ENCODE results near the gene ANO6.
"Not testable (repeated sequence)": the region's sequence is repeated elsewhere in the genome, so short reads cannot be mapped to it uniquely, and the experiment has no call there.

Gene ANO6

DNA sequence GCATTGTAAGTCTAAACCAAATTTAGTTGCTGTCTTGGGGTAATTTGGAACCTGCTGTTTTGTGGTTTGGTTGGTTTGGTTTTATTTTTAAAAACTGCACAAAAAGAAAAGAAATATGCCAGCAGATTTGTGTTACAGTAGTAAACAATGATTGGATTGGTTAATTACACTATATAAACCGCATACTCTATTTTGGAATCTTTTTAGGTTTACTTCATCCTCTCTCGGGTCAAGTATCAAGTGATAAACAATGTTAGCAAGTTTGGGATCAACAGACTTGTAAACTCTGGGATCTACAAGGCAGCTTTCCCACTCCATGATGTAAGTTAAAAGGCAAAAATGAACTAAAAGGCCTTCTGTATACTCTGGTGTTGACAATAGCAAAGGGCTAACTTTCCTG, 132.4 kb downstream of the ANO6 start:
- no peak for DNase-seq (ENCODE audit: low spot score)

DNA sequence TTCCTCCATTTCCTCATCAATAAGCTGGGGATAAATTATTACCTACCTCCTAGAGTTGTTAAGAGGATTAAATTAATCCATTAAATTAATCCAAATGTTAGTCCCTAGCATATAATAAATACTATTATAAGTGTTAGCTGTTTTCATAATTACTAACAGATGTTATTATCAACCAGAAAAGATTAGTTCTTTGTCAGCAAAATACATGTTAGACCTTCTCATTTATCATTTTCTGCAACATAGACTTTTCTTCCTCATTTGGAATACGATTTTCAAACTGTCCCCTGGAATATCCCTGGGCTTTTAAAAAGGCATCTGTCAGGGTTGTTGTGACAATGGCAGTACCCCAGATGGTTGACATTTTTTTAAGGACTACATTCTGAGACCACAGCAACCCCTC, 133.1 kb downstream of the ANO6 start:
- DNase-seq (ENCODE audit: low spot score) = no peak

DNA sequence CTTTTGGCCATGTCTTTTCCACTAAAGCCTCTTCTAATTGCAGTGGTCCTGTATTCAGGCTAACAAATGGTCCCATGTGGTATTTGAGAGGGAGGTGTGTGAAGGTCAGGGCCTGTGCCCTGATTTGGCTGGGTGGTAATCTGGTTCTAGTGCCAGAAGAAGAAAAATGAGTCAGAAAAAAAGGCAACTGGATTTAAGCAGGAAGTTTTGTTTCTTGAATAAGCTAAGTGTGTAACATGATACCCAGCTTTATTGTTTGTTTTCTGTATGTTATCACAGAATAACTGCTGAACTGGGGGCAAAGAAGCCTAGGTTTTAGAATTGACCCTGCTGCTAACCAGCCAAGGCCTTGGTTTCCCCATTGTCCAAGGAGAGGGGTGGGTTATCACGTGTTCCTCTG, 134.0 kb downstream of the ANO6 start:
- no peak for DNase-seq (ENCODE audit: low spot score)

DNA sequence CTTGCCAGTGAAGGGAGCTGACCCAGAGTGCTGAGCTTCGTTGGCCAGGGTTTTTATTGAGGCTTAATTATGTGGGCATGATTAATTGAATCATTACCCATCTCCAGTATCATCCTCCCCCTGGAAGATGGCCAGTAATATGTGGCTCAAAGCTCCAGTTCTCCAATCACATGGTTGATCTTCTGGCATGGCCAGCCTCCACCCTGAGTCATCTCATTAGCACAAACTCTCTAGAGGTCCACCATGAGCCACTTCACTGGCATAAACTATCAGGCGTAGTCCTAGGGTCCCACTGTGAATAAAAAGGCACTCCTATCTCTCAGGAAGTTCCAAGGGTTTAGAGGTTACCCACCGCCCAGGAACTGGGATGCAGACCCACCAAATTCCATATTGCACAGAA, 135.0 kb downstream of the ANO6 start:
- DNase-seq (ENCODE audit: low spot score) = no peak

DNA sequence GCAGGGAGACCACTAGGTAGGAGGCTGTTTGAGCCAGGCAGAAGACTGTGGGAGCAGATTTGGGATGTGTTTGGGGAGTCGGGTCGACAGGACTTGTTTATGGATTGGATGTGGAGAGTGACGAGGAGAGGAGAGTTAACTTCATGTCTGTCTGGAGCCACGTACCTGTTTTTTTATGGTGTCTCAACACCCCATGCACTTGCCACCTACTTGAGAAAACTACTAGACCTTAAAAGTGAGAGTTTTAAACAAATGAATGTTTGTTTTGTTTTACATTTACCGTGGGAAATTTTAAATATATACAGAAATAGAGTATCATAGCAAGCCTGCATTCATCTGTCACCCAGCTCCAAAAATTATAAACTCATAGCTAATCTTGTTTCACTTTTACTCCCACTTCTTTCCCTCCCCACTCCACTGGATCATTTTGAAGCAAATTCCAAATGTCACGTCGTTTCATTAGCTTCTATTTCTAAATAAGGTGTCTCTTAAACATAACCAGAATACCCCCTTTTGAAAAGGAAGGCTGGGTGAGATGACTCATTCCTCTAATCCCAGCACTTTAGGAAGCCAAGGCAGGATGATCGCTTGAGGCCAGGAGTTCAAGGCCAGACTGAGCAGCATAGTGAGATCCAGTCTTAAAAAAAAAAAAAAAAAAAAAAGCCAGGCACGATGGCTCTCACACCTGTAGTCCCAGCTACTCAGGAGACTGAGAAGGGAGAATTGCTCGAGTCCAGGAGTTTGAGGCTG, 136.2 kb downstream of the ANO6 start:
- DNase-seq (ENCODE audit: low spot score) = no peak

DNA sequence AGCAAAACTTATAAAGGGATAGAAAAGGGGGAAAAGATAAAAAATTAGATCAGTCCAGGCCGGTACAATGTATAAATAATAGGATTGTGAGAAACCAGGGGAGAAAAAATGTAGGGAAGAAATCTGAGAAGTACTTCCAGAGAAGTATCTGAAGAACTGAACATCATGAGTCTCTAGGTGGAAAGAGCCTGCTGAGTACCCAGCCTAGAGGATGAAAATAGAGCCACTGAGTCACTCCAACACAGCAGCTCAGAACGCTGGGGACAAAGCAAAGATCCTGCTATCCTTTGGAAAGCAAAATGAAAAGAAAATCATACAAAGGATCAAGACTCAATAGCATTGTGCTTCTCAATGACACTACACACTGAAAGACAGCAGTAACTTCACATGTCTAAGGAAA, 138.0 kb downstream of the ANO6 start:
- no peak for DNase-seq (ENCODE audit: low spot score)

DNA sequence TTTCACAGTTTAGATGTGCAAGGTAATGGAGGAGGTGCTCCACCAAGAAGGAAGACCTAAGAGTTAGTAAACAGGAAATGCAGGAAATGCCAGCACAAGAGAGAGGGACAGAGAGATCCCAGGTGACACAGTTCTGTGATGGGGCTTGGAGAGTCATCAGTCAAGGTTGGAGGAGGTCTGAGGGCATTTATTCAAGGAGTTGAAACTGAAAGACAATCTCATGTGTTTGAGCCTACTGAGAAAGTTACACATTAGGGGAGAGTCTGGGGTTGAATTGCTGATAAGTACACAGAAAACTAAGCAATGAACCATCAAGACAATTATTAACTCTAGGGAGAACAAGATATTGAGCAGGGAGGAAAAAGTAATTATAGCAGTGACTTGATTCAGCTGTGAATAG, 138.5 kb downstream of the ANO6 start:
- no peak for DNase-seq (ENCODE audit: low spot score)

DNA sequence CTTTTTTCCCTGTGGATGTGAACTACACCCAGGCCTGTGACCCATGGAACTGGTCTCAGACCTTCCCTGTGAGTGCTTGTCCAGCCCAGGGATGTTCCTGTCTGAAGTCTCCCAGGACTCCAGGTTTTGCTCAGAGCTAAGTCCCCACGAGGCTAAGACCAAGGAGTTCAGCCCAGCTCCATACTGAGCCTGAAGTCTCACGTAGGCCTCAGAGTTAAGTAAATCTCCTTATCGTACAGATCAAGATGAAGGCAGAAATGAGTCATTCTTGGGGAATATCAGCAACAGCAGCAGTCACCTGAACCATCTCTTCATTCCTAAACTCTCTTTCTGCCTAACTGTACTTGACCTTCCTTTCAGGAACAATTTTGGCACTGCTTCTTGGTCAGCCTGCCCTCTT, 139.8 kb downstream of the ANO6 start:
- DNase-seq (ENCODE audit: low spot score) = no peak

DNA sequence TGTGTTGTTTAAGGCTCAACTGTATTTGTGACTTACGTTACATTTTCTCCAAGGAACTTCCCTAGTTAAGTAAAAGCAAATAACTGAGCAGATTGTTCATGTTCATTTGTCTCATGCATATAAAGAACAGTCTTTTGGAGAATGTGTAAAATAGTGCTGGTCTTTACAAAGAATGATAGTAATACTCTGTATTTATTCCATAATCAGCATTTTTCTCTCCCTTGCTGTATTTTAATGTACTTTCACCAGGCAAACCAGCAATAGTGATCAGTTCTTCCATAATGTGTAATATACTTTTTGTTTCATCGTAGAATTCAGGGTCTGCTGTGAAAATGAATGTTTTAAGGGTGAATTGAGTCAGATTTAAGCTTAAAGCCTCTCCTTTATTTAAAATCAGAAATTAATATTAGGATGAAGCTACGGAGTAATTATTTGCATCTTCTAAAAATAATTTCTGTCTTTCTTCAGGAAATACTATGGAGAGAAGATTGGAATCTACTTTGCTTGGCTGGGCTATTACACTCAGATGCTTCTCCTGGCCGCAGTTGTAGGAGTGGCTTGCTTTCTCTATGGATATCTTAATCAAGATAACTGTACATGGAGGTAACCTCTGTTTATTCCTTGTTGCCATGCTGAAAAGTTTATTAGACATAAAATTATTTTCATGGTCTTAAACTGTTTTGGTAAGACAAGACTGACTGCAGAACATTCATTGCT, 141.1 kb downstream of the ANO6 start:
- DNase-seq (ENCODE audit: low spot score) = no peak

DNA sequence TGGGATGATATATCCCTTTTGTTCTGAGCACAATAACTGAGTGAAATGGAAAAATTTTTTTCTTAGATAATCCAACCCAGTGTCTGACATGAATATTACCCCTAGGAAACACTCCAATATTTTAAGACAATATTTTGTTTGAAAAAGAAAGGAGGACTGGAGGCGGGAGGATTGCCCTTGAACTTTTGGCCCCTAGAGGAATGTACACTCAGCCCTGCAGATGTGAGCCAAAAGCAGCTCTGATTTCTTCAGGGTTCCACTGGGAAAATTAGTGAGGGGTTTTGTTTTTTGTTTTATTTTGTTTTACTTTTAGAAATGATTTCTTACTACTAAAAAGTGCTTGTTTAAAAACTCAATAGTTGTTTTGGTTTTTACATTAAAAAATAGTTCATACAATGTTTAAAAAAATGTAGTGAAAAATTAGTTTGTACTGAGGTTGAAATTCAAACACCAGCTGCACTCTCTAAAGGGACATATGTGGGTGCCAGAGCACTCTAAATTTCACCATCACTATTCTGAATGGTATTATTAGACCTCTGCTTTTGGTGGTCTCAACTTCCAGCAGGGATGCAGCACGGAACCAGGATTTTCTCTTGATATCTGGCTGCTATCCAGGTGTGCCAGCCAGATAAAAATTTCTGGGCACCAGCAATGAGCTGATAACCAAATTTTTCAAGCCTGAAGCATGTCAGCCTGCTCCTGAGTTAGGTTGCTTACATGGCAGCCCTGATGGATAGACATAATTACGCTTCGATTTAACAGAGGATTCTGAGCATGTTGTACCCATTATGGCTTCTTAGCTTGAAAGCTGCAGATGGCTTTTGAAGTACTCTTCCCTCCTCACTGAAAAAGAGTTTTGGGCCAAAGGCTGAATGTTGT, 141.9 kb downstream of the ANO6 start:
- peak; percentile 44 for DNase-seq (ENCODE audit: low spot score)

DNA sequence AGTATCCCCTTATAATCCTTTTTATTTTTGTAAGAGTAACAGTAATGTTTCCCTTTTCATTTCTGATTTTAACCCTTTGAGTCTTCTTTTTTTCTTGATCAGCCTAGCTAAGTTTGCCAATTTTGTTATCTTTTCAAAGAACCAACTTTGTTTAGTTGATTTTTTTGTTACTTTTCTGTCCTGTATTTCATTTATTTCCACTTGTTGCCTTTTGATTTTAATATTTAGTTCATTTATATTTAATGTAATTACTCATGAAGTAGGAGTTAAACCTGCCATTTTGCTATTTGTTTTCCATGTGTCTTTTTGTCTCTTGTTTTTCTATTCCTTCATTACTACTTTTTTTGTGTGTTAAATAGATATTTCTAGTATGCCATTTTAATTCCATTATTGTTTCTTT, 146.4 kb downstream of the ANO6 start:
- no peak for DNase-seq (ENCODE audit: low spot score)

DNA sequence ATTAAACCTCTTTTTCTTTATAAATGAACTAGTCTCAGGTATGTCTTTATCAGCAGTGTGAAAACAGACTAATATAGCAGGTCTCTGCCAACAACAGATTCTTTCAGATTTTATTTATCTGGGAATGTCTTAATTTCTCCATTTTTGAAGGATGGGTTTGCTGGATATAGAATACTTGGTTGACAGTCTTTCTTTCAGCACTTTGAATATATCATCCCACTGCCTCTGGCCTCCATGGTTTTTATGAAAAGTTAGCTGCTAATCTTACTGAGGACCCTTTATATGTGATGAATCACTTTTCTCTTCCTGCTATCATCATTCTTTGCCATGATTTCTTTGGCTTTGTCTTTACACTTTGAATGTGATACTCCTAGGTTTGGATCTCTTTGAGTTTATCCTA, 148.0 kb downstream of the ANO6 start:
- no peak for DNase-seq (ENCODE audit: low spot score)

DNA sequence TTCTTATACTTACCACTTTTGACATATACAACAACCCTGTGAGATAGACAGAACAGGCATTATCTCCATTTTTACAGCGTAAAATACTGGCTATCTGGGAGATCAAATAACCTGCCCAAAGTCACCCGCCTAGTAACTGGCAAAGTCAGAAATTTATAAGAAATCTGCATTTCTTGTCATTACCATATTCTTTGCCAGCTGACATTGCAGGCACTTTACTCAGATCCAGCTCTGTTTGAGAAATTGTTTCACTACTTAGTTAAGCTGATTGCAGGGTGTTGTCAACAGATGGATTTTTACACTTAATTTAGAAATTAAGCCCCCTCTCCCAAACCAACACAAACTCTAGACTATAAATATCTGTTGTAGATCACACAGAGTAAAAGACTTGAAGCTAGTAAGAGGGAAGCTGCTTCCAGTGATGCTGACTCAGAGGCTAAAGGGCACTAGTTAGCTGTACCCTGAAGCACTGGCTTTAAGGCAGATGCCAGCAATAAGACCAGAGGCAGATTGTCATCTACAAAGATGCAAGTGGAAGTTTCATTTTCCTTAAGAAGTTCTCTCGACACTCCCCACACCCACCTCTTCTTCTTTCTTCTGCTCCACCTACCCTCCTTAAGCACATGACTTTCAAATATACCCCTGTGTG, 153.1 kb downstream of the ANO6 start:
- peak; percentile 54 for DNase-seq (ENCODE audit: low spot score)

DNA sequence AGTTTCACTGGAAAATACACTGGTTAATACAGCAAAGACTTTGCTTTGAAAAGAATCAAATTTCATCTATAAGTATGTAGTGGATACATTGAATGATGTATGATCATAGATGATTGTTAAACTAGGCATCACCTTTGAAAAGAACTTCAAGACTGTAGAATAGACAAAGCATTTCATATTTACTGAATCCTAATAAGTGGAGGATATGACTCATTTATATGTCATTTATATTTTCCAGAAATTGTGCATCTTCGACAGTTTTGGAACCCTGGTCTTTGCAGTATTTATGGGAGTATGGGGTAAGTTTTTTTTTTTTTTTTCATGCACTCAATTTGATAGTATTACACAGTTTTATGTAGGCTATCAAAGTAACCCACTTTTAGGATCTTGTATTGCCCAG, 161.9 kb downstream of the ANO6 start:
- DNase-seq (ENCODE audit: low spot score) = no peak

DNA sequence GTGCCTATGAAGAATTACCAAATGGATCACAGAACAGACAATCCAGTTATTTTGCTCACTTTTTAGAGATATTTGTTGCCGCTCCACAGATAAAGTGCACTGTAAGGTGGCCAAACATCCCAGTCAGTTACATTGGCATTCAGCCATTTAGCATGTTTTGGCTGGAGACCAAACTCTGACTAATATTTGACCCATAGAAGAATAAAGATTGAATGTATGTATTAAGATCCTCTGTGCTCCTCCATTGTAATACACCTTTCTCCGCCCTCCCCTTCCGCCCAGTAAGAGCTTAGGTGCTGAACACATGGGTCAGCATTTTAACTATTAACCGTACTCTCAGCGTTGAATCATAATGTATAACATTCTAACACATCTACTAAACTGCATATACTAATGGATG, 163.4 kb downstream of the ANO6 start:
- no peak for DNase-seq (ENCODE audit: low spot score)

DNA sequence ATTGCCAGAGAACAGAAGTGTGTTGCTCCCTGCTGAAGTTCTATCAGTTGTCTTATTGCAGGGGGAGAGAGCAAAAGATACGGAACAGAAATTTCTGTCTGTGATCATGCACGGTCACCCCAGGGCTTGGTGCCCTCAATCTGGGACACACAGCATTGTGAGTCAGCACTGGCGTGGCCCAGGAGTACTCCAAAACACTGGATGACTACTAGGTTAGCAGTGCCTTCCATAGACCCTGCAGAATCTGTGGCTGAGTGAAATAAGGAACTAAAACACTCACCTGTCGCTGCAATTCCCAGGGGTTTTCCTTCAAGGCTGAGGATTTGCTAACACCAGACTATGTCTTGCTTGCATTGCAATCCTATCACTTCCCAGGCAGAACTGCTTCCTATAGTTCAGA, 165.5 kb downstream of the ANO6 start:
- no peak for DNase-seq (ENCODE audit: low spot score)

DNA sequence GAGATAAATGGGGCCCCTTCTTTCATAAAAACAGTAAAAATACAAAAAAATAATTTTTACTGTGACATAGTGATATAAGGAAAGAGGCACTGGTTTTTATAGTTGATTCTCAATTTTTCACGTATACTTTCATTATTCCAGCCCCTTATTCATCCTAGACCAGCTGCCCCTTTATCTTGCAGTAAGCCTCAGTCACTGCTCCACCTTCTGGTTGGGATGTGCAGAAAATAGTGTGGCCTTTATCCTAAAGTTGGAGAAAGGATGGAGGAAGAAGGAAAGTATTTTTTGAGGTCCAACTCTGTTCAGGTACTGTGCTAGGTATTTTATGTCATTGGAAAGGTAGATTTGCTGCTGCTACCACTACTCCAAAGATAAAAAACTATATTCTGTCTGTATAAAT, 172.7 kb downstream of the ANO6 start:
- DNase-seq (ENCODE audit: low spot score) = peak; percentile 67

DNA sequence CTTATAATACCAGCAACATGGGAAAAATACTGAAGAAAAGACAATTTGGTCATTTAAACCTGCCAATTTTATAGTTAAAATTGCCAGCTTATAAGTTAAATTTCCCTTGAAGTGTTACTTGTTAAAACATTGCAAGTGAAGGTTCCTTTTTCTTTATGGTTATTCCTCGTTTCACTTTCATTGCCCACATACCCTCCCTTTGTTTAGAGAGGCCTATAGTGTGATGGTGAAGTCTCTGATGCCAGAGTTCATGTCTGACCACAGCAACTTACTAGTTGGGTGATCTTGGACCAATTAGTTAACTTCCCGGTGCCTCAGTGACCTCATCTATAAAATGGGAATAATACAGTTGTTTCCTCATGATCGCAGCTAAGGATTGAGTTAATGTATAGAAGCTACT, 173.5 kb downstream of the ANO6 start:
- no peak for DNase-seq (ENCODE audit: low spot score)

DNA sequence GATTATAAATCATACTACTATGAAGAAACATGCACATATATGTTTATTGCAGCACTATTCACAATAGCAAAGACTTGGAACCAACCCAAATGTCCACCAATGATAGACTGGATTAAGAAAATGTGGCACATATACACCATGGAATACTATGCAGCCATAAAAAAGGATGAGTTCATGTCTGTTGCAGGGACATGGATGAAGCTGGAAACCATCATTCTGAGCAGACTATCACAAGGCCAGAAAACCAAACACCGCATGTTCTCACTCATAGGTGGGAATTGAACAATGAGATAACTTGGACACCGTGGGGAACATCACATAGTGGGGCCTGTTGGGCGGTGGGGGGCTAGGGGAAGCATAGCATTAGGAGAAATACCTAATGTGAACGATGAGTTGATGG, 181.6 kb downstream of the ANO6 start:
- not testable (repeated sequence) for DNase-seq (ENCODE audit: low spot score)

DNA sequence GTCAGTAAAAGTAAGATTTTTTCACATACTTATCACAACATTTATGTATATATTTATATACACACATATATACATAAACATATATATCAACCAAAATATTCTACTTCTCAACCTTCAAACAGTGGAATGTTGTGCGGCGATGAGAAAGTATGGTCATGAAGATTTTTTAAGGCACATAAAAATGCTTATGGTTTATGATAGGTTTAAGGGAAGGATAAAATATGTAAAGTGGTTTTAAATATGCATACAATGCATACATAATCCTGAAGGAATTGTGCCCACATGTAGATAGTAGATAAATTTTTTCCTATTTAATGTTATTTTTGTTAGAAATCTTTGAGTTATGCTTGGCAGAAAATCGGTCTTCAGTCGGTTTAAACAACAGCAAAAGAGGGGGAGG, 182.7 kb downstream of the ANO6 start:
- no peak for DNase-seq (ENCODE audit: low spot score)

DNA sequence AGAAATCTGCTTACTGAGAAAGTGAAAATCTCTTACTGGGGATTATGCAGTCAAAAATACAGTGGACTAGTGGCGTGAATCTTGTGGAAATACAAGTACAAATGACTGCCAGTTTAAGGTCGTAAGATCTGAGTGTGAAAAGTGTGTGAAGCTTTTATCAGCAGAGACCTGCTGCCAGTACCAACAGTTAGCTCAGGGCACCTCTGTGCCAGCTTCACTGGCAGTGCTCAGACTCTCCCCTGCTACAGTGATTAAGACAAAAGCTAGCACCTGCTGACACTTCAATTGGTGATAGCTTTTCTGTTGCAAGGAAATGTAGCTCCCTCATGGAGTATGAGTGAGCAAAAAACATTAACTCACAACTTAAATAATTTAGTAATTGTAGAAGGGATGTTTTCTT, 185.1 kb downstream of the ANO6 start:
- no peak for DNase-seq (ENCODE audit: low spot score)

DNA sequence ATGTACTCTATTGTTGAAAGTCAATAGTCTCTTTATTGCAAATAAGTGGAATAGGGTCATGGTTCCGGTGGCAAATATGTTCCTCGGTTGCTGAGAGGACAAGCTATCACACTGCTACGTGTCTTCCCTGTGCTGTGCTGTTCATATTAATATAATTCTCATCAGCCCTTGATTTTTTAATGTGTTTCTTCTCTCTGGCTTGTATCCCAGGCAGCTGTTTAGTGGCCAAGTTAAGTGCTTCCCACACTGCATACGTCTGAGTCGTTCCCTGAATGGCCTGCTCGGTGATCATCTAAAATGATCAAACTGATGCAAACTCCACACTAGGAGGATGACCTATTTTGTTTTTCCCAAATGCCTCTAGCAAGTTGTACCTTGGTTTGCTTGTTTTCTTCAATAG, 186.4 kb downstream of the ANO6 start:
- DNase-seq (ENCODE audit: low spot score) = no peak

All from GM03348 (cell line).